ENCODE data around the gene CD58. TPM values are rescaled to one million over a fixed set of nuclear protein-coding genes. Genes with fewer than 3 reads are reported as not detected.
"Not testable (repeated sequence)": the region's sequence is repeated elsewhere in the genome, so short reads cannot be mapped to it uniquely, and the experiment has no call there.

The CD58 gene
- total and polyA plus RNA-seq, 9 donors, result 11.3 to 17.2 (median 12.4) TPM

GRCh38 chr1:116606067-116606466, 35.2 kb upstream of the CD58 start:
- 80% methylated on average over 3 of the region's 8 CpGs for WGBS (ENCODE audit: insufficient coverage)
- H3K27ac ChIP-seq (ENCODE audit: low read length); H3K4me3 ChIP-seq (ENCODE audit: low read length): not testable (repeated sequence)

DNA sequence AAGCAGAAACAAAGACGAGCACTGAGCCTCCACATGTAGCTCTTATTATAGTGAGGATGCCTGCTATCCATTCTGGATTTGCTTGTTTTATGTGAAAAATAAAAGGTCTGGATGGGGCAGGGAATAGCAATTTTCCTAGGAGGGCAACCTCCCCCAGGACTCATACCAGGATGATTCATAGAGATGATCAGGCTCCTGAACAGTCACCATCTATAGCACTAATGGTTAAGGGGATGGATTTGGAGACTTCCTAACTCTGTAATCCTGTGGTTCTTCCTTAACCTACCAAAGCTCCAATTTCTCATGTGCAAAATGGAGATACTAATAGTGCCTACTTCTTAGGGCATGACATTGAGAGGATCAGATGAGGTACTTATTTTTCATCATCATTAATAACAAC, 34.5 kb upstream of the CD58 start:
- Histone ChIP-seq H3K27me3 (ENCODE audit: control insufficient read depth, insufficient read depth, low read length) (no peaks in the 10 kb centered on the region), H3K4me1 (ENCODE audit: control insufficient read depth, insufficient read depth, low read length) (no peaks in the 10 kb centered on the region), H3K27ac (ENCODE audit: low read length) (no peak overlapping the region), H3K4me3 (ENCODE audit: low read length) (no peak overlapping the region), H3K36me3 (ENCODE audit: control insufficient read depth, insufficient read depth, low read length) (no peaks in the 10 kb centered on the region), H3K9me3 (replicated peaks; ENCODE audit: control insufficient read depth, low read depth, low read length) (no peaks in the 10 kb centered on the region)
- WGBS (ENCODE audit: insufficient coverage), result no CpG with 5 or more reads among the region's 1 CpG
- no peak for DNase-seq

More at GRCh38 chr1:116606067-116606466, 35.2 kb upstream of the CD58 start:
- not testable (repeated sequence) for H3K9me3 ChIP-seq (replicated peaks; ENCODE audit: control insufficient read depth, low read depth, low read length); H3K27me3 ChIP-seq (ENCODE audit: control insufficient read depth, insufficient read depth, low read length); DNase-seq; H3K36me3 ChIP-seq (ENCODE audit: control insufficient read depth, insufficient read depth, low read length); H3K4me1 ChIP-seq (ENCODE audit: control insufficient read depth, insufficient read depth, low read length)

DNA sequence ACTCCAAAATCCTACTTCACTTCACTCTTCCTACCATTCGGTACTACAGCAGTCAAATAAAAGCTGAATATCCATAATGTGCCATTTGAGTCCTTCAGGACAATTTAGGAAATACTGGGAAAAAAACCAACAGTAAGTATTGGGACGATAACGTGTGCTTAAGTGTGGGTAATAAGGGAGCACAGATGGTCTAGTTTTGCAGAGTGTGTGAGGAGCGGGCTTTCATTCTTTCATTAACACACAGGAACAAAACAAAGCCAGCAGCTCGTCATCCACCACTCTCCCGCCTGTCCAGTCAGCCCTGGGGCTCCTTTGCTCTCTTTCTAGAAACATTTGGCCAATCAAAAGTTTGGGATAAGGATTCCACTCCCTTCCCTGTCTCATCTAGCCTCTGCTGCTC, 33.6 kb upstream of the CD58 start:
- not testable (repeated sequence) for DNase-seq; H3K36me3 ChIP-seq (ENCODE audit: control insufficient read depth, insufficient read depth, low read length); H3K27me3 ChIP-seq (ENCODE audit: control insufficient read depth, insufficient read depth, low read length); H3K4me1 ChIP-seq (ENCODE audit: control insufficient read depth, insufficient read depth, low read length); H3K9me3 ChIP-seq (replicated peaks; ENCODE audit: control insufficient read depth, low read depth, low read length); H3K27ac ChIP-seq (ENCODE audit: low read length); H3K4me3 ChIP-seq (ENCODE audit: low read length)
- no CpG with 5 or more reads among the region's 6 CpGs for WGBS (ENCODE audit: insufficient coverage)

- H3K27me3 ChIP-seq (ENCODE audit: control insufficient read depth, insufficient read depth, low read length); H3K36me3 ChIP-seq (ENCODE audit: control insufficient read depth, insufficient read depth, low read length); H3K27ac ChIP-seq (ENCODE audit: low read length); H3K9me3 ChIP-seq (replicated peaks; ENCODE audit: control insufficient read depth, low read depth, low read length); H3K4me3 ChIP-seq (ENCODE audit: low read length); DNase-seq; H3K4me1 ChIP-seq (ENCODE audit: control insufficient read depth, insufficient read depth, low read length): not testable (repeated sequence)
- 85% methylated on average over 4 of the region's 21 CpGs for WGBS (ENCODE audit: insufficient coverage)
These were observed 32.8 kb upstream of the CD58 start for GRCh38 chr1:116603646-116604045.

GRCh38 chr1:116599369-116599768, 28.5 kb upstream of the CD58 start:
- not testable (repeated sequence) for DNase-seq; H3K4me3 ChIP-seq (ENCODE audit: low read length); H3K27me3 ChIP-seq (ENCODE audit: control insufficient read depth, insufficient read depth, low read length); H3K27ac ChIP-seq (ENCODE audit: low read length); H3K9me3 ChIP-seq (replicated peaks; ENCODE audit: control insufficient read depth, low read depth, low read length); H3K36me3 ChIP-seq (ENCODE audit: control insufficient read depth, insufficient read depth, low read length); H3K4me1 ChIP-seq (ENCODE audit: control insufficient read depth, insufficient read depth, low read length)
- no CpG with 5 or more reads among the region's 2 CpGs for whole genome bisulfite sequencing (ENCODE audit: insufficient coverage)

DNA sequence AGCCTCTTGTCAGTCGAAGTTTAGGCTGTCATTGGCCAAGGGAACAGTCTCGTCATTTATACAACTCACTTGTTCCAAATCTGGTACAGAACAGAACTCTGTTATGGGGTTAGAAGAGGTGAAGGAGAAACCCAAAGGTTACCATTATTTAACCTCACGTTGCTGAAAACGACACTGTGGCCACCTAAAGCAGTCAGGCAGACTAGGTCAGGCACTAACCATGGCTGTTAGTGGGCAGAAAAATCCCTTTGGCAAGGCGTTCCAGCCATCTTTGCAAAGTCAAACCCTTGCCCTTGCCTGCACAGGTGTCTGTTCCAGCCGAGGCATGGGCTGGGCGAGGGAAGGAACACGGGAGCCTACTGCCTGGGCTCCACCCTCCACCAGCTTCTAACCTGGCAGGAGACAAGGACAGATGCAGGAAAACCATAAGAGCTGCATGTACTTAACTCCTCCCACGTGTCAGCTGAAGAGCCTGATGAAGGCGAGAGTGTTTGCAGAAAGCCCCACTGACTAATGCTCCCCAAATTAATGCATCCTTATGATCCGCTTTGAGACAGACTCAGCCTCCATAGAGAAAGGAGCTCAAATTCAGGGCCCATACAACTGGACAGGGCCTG, 27.7 kb upstream of the CD58 start:
- WGBS (ENCODE audit: insufficient coverage), result 76% methylated on average over 5 of the region's 11 CpGs
- H3K9me3 ChIP-seq (replicated peaks; ENCODE audit: control insufficient read depth, low read depth, low read length); H3K27ac ChIP-seq (ENCODE audit: low read length); DNase-seq; H3K36me3 ChIP-seq (ENCODE audit: control insufficient read depth, insufficient read depth, low read length); H3K4me3 ChIP-seq (ENCODE audit: low read length); H3K27me3 ChIP-seq (ENCODE audit: control insufficient read depth, insufficient read depth, low read length); H3K4me1 ChIP-seq (ENCODE audit: control insufficient read depth, insufficient read depth, low read length): not testable (repeated sequence)

DNA sequence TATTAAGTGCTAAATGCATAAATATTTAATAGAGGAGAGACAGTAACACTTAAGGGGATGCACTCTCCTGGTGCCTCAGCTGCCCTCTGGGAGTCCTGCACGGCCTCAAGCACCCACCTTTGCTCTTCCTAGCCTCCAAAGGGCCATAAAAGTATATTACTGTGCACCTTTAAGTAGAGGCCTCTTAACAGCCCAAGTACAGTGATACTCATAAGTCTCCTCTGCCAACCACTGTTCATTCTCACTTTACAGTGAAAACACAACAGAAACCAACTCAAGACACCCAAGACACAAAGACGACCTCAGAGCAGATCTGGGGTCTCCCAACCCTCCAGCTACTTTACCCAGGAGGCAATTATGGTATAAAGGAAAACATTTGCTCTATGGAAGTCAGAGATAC, 26.6 kb upstream of the CD58 start:
- H3K4me3 ChIP-seq (ENCODE audit: low read length); H3K4me1 ChIP-seq (ENCODE audit: control insufficient read depth, insufficient read depth, low read length); H3K9me3 ChIP-seq (replicated peaks; ENCODE audit: control insufficient read depth, low read depth, low read length); DNase-seq; H3K27me3 ChIP-seq (ENCODE audit: control insufficient read depth, insufficient read depth, low read length); H3K36me3 ChIP-seq (ENCODE audit: control insufficient read depth, insufficient read depth, low read length); H3K27ac ChIP-seq (ENCODE audit: low read length): not testable (repeated sequence)
- WGBS (ENCODE audit: insufficient coverage), result no CpG with 5 or more reads among the region's 2 CpGs

- H3K4me1 ChIP-seq (ENCODE audit: control insufficient read depth, insufficient read depth, low read length); H3K9me3 ChIP-seq (replicated peaks; ENCODE audit: control insufficient read depth, low read depth, low read length); H3K4me3 ChIP-seq (ENCODE audit: low read length); H3K27ac ChIP-seq (ENCODE audit: low read length); DNase-seq; H3K36me3 ChIP-seq (ENCODE audit: control insufficient read depth, insufficient read depth, low read length); H3K27me3 ChIP-seq (ENCODE audit: control insufficient read depth, insufficient read depth, low read length): not testable (repeated sequence)
- no CpG with 5 or more reads among the region's 5 CpGs for WGBS (ENCODE audit: insufficient coverage)
These were observed 26.0 kb upstream of the CD58 start for GRCh38 chr1:116596742-116597307.

DNA sequence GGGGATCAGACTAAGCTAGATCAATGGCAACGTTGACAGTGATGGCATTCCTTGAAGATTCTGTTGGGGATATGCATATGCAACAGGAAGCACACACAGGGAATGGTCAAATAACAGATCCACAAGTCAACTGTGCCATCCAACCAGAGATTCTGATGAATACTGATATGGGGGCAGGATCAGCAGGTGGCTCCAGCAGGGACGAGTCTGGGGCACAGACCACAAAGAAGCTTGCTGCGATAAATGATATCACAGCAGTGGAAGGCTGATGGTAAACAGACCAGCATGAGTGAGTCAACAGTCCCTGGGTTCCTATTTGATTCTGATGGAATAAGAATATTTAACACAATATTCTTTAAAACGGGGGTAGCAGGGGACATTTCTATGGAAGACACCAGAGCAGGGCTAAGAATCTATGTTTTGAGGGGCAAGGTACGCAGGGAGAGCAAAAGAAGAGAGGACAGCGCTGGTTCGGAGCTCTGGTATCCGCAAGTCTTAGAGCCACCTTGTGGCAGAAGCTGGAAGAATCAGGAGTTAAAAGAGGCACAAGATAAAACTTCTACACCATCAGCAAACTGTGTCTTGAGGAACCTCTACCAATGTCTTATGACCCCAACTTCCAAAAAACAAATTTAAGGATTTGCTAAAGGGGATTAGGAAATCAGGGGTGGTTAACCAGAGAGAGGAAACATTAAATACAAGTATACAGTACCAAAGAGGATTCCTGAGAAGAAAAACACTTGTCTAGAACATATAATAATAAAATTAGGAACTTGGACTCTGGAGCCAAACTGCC, 25.3 kb upstream of the CD58 start:
- not testable (repeated sequence) for H3K27ac ChIP-seq (ENCODE audit: low read length); H3K9me3 ChIP-seq (replicated peaks; ENCODE audit: control insufficient read depth, low read depth, low read length); H3K4me1 ChIP-seq (ENCODE audit: control insufficient read depth, insufficient read depth, low read length); DNase-seq; H3K27me3 ChIP-seq (ENCODE audit: control insufficient read depth, insufficient read depth, low read length); H3K4me3 ChIP-seq (ENCODE audit: low read length); H3K36me3 ChIP-seq (ENCODE audit: control insufficient read depth, insufficient read depth, low read length)
- WGBS (ENCODE audit: insufficient coverage), result 15% methylated on average over 6 of the region's 8 CpGs

- WGBS (ENCODE audit: insufficient coverage), result 80% methylated on average over 2 of the region's 4 CpGs
- not testable (repeated sequence) for H3K4me1 ChIP-seq (ENCODE audit: control insufficient read depth, insufficient read depth, low read length); DNase-seq; H3K9me3 ChIP-seq (replicated peaks; ENCODE audit: control insufficient read depth, low read depth, low read length); H3K36me3 ChIP-seq (ENCODE audit: control insufficient read depth, insufficient read depth, low read length); H3K4me3 ChIP-seq (ENCODE audit: low read length); H3K27ac ChIP-seq (ENCODE audit: low read length); H3K27me3 ChIP-seq (ENCODE audit: control insufficient read depth, insufficient read depth, low read length)
These were observed 24.4 kb upstream of the CD58 start for GRCh38 chr1:116595065-116595840.

All from muscle of leg (tissue), 11 donors.